ENCODE data around the gene SPATA13.

GRCh38 chr13:24142886-24143285 lies 17.6 kb upstream of the SPATA13 start:
- TF ChIP-seq CTCF (IDR thresholded peaks at IDR 0.05) (no peak), POLR2AphosphoS5 (IDR thresholded peaks at IDR 0.05) (no peak), POLR2A (IDR thresholded peaks at IDR 0.05) (no peak)
